Fibroblast of the conjunctiva (primary cell): ENCODE data around the gene SRPK3.
"Not testable (repeated sequence)": the region's sequence is repeated elsewhere in the genome, so short reads cannot be mapped to it uniquely, and the experiment has no call there.

ENCODE experiments used
- DNase-seq: peaks from one replicate; pipeline ENCODE4 v3.0.0-alpha.2; 2010; ENCODE audit warnings: low read depth

Gene SRPK3

GRCh38 chrX:153780678-153781427, at the start of gene SRPK3:
Gene SRPK3 (plus strand): TSS chrX:153781041. CDS start chrX:153781087, 46 bp downstream.
- DNase-seq, result no peak

GRCh38 chrX:153731117-153731844, 49.6 kb upstream of the SRPK3 start:
- DNase-seq, result no peak

GRCh38 chrX:153731845-153732215, 49.0 kb upstream of the SRPK3 start:
- DNase-seq, result no peak

- DNase-seq, result no peak
These were observed 48.4 kb upstream of the SRPK3 start for GRCh38 chrX:153732401-153732800.

- DNase-seq, result no peak
These were observed 47.1 kb upstream of the SRPK3 start for GRCh38 chrX:153733651-153734240.

GRCh38 chrX:153734871-153735270, 46.0 kb upstream of the SRPK3 start:
- no peak for DNase-seq

GRCh38 chrX:153735274-153735673, 45.6 kb upstream of the SRPK3 start:
- no peak for DNase-seq

- DNase-seq, result no peak
These were observed 44.6 kb upstream of the SRPK3 start for GRCh38 chrX:153736071-153736820.

- no peak for DNase-seq
These were observed 43.9 kb upstream of the SRPK3 start for GRCh38 chrX:153736871-153737441.

GRCh38 chrX:153738056-153738605, 42.7 kb upstream of the SRPK3 start:
- DNase-seq, result no peak

- no peak for DNase-seq
These were observed 40.9 kb upstream of the SRPK3 start for GRCh38 chrX:153739754-153740486.

GRCh38 chrX:153740631-153741222, 40.1 kb upstream of the SRPK3 start:
- DNase-seq, result no peak

GRCh38 chrX:153741446-153741845, 39.4 kb upstream of the SRPK3 start:
- no peak for DNase-seq

- DNase-seq, result not testable (repeated sequence)
These were observed 38.7 kb upstream of the SRPK3 start for GRCh38 chrX:153742111-153742510.

GRCh38 chrX:153742796-153743467, 37.9 kb upstream of the SRPK3 start:
- DNase-seq, result not testable (repeated sequence)

GRCh38 chrX:153743468-153744209, 37.2 kb upstream of the SRPK3 start:
- not testable (repeated sequence) for DNase-seq

GRCh38 chrX:153744210-153745066, 36.4 kb upstream of the SRPK3 start:
- DNase-seq, result no peak

- DNase-seq, result not testable (repeated sequence)
These were observed 35.8 kb upstream of the SRPK3 start for GRCh38 chrX:153745067-153745433.
